ENCODE results near the gene SSTR5.

Gene SSTR5

GRCh38 chr16:1100084-1100800, 27.7 kb downstream of the SSTR5 start:
- Histone ChIP-seq H3K4me3 (ENCODE audit: low read depth, low read length) (no peak overlapping the region), H3K9ac (ENCODE audit: low read depth, low read length) (no peak overlapping the region), H3K4me1 (ENCODE audit: control insufficient read depth, insufficient read depth, low read length) (0 out of 2 replicates have a peak, but pooled peaks cover 3% of the 10 kb centered on the region), H3K9me3 (ENCODE audit: control insufficient read depth, insufficient read depth, low read length) (no peaks in the 10 kb centered on the region), H3K36me3 (ENCODE audit: control insufficient read depth, insufficient read depth, low read length) (no peaks in the 10 kb centered on the region), H3K27ac (ENCODE audit: low read depth, low read length) (no peak overlapping the region), H3K27me3 (ENCODE audit: control insufficient read depth, insufficient read depth, low read length) (no peaks in the 10 kb centered on the region)

GRCh38 chr16:1101133-1101532, 28.6 kb downstream of the SSTR5 start:
- H3K9ac ChIP-seq (ENCODE audit: low read depth, low read length): no peak overlapping the region
- no peak overlapping the region for H3K4me3 ChIP-seq (ENCODE audit: low read depth, low read length)
- H3K27me3 ChIP-seq (ENCODE audit: control insufficient read depth, insufficient read depth, low read length): no peaks in the 10 kb centered on the region
- H3K9me3 ChIP-seq (ENCODE audit: control insufficient read depth, insufficient read depth, low read length): no peaks in the 10 kb centered on the region
- H3K27ac ChIP-seq (ENCODE audit: low read depth, low read length): no peak overlapping the region
- H3K4me1 ChIP-seq (ENCODE audit: control insufficient read depth, insufficient read depth, low read length): 0 out of 2 replicates have a peak, but pooled peaks cover 3% of the 10 kb centered on the region
- H3K36me3 ChIP-seq (ENCODE audit: control insufficient read depth, insufficient read depth, low read length): no peaks in the 10 kb centered on the region

- no peaks in the 10 kb centered on the region for H3K9me3 ChIP-seq (ENCODE audit: control insufficient read depth, insufficient read depth, low read length)
- no peaks in the 10 kb centered on the region for H3K36me3 ChIP-seq (ENCODE audit: control insufficient read depth, insufficient read depth, low read length)
- H3K4me3 ChIP-seq (ENCODE audit: low read depth, low read length): no peak overlapping the region
- H3K9ac ChIP-seq (ENCODE audit: low read depth, low read length): no peak overlapping the region
- 0 out of 2 replicates have a peak, but pooled peaks cover 3% of the 10 kb centered on the region for H3K4me1 ChIP-seq (ENCODE audit: control insufficient read depth, insufficient read depth, low read length)
- no peaks in the 10 kb centered on the region for H3K27me3 ChIP-seq (ENCODE audit: control insufficient read depth, insufficient read depth, low read length)
- no peak overlapping the region for H3K27ac ChIP-seq (ENCODE audit: low read depth, low read length)
Measured at GRCh38 chr16:1101573-1102332, 29.2 kb downstream of the SSTR5 start.

- no peaks in the 10 kb centered on the region for H3K27me3 ChIP-seq (ENCODE audit: control insufficient read depth, insufficient read depth, low read length)
Measured at GRCh38 chr16:1102333-1102700, 29.8 kb downstream of the SSTR5 start.

GRCh38 chr16:1102921-1103635, 30.5 kb downstream of the SSTR5 start:
- Histone ChIP-seq H3K27ac (ENCODE audit: low read depth, low read length) (no peak overlapping the region), H3K4me3 (ENCODE audit: low read depth, low read length) (peak overlapping the region; percentile 72)

More at GRCh38 chr16:1102333-1102700, 29.8 kb downstream of the SSTR5 start:
- Histone ChIP-seq H3K27ac (ENCODE audit: low read depth, low read length) (no peak overlapping the region), H3K9ac (ENCODE audit: low read depth, low read length) (no peak overlapping the region), H3K4me1 (ENCODE audit: control insufficient read depth, insufficient read depth, low read length) (0 out of 2 replicates have a peak, but pooled peaks cover 3% of the 10 kb centered on the region), H3K9me3 (ENCODE audit: control insufficient read depth, insufficient read depth, low read length) (no peaks in the 10 kb centered on the region), H3K4me3 (ENCODE audit: low read depth, low read length) (no peak overlapping the region), H3K36me3 (ENCODE audit: control insufficient read depth, insufficient read depth, low read length) (no peaks in the 10 kb centered on the region)

GRCh38 chr16:1103636-1103980, 31.1 kb downstream of the SSTR5 start:
- Histone ChIP-seq H3K9me3 (ENCODE audit: control insufficient read depth, insufficient read depth, low read length) (no peaks in the 10 kb centered on the region), H3K9ac (ENCODE audit: low read depth, low read length) (0 out of 2 replicates have a peak overlapping the region, but pooled peaks have one; percentile 40), H3K4me1 (ENCODE audit: control insufficient read depth, insufficient read depth, low read length) (0 out of 2 replicates have a peak, but pooled peaks cover 3% of the 10 kb centered on the region), H3K36me3 (ENCODE audit: control insufficient read depth, insufficient read depth, low read length) (no peaks in the 10 kb centered on the region), H3K4me3 (ENCODE audit: low read depth, low read length) (peak overlapping the region; percentile 72), H3K27ac (ENCODE audit: low read depth, low read length) (no peak overlapping the region), H3K27me3 (ENCODE audit: control insufficient read depth, insufficient read depth, low read length) (no peaks in the 10 kb centered on the region; the same call in 1 of the 2 replicates)

More at GRCh38 chr16:1102921-1103635, 30.5 kb downstream of the SSTR5 start:
- Histone ChIP-seq H3K9me3 (ENCODE audit: control insufficient read depth, insufficient read depth, low read length) (no peaks in the 10 kb centered on the region), H3K27me3 (ENCODE audit: control insufficient read depth, insufficient read depth, low read length) (no peaks in the 10 kb centered on the region; the same call in 1 of the 2 replicates), H3K36me3 (ENCODE audit: control insufficient read depth, insufficient read depth, low read length) (no peaks in the 10 kb centered on the region), H3K9ac (ENCODE audit: low read depth, low read length) (peak overlapping the region; percentile 40; the same call in 1 of the 2 replicates), H3K4me1 (ENCODE audit: control insufficient read depth, insufficient read depth, low read length) (0 out of 2 replicates have a peak, but pooled peaks cover 3% of the 10 kb centered on the region)

GRCh38 chr16:1105888-1106620, 33.5 kb downstream of the SSTR5 start:
- H3K4me1 ChIP-seq (ENCODE audit: control insufficient read depth, insufficient read depth, low read length): 0 out of 2 replicates have a peak, but pooled peaks cover 3% of the 10 kb centered on the region
- H3K4me3 ChIP-seq (ENCODE audit: low read depth, low read length): no peak overlapping the region
- H3K27me3 ChIP-seq (ENCODE audit: control insufficient read depth, insufficient read depth, low read length): peaks cover 7% of the 10 kb centered on the region
- no peaks in the 10 kb centered on the region for H3K9me3 ChIP-seq (ENCODE audit: control insufficient read depth, insufficient read depth, low read length)
- H3K9ac ChIP-seq (ENCODE audit: low read depth, low read length): no peak overlapping the region
- H3K27ac ChIP-seq (ENCODE audit: low read depth, low read length): no peak overlapping the region
- H3K36me3 ChIP-seq (ENCODE audit: control insufficient read depth, insufficient read depth, low read length): no peaks in the 10 kb centered on the region

GRCh38 chr16:1106659-1107058, 34.1 kb downstream of the SSTR5 start:
- Histone ChIP-seq H3K27me3 (ENCODE audit: control insufficient read depth, insufficient read depth, low read length) (peaks cover 7% of the 10 kb centered on the region), H3K36me3 (ENCODE audit: control insufficient read depth, insufficient read depth, low read length) (no peaks in the 10 kb centered on the region), H3K4me3 (ENCODE audit: low read depth, low read length) (no peak overlapping the region), H3K27ac (ENCODE audit: low read depth, low read length) (no peak overlapping the region), H3K9ac (ENCODE audit: low read depth, low read length) (no peak overlapping the region), H3K9me3 (ENCODE audit: control insufficient read depth, insufficient read depth, low read length) (no peaks in the 10 kb centered on the region), H3K4me1 (ENCODE audit: control insufficient read depth, insufficient read depth, low read length) (0 out of 2 replicates have a peak, but pooled peaks cover 3% of the 10 kb centered on the region)

GRCh38 chr16:1107141-1107540, 34.6 kb downstream of the SSTR5 start:
- Histone ChIP-seq H3K4me3 (ENCODE audit: low read depth, low read length) (no peak overlapping the region), H3K4me1 (ENCODE audit: control insufficient read depth, insufficient read depth, low read length) (0 out of 2 replicates have a peak, but pooled peaks cover 3% of the 10 kb centered on the region), H3K9me3 (ENCODE audit: control insufficient read depth, insufficient read depth, low read length) (no peaks in the 10 kb centered on the region), H3K9ac (ENCODE audit: low read depth, low read length) (no peak overlapping the region), H3K36me3 (ENCODE audit: control insufficient read depth, insufficient read depth, low read length) (no peaks in the 10 kb centered on the region), H3K27ac (ENCODE audit: low read depth, low read length) (no peak overlapping the region), H3K27me3 (ENCODE audit: control insufficient read depth, insufficient read depth, low read length) (peaks cover 7% of the 10 kb centered on the region)

GRCh38 chr16:1107731-1108130, 35.2 kb downstream of the SSTR5 start:
- no peaks in the 10 kb centered on the region for H3K36me3 ChIP-seq (ENCODE audit: control insufficient read depth, insufficient read depth, low read length)
- H3K9me3 ChIP-seq (ENCODE audit: control insufficient read depth, insufficient read depth, low read length): no peaks in the 10 kb centered on the region
- H3K4me1 ChIP-seq (ENCODE audit: control insufficient read depth, insufficient read depth, low read length): 0 out of 2 replicates have a peak, but pooled peaks cover 3% of the 10 kb centered on the region
- peaks cover 7% of the 10 kb centered on the region for H3K27me3 ChIP-seq (ENCODE audit: control insufficient read depth, insufficient read depth, low read length)
- H3K9ac ChIP-seq (ENCODE audit: low read depth, low read length): no peak overlapping the region
- no peak overlapping the region for H3K4me3 ChIP-seq (ENCODE audit: low read depth, low read length)
- H3K27ac ChIP-seq (ENCODE audit: low read depth, low read length): no peak overlapping the region
